CD8-positive, alpha-beta memory T cell (primary cell): ENCODE results near the gene SLC25A1. TPM values are rescaled to one million over a fixed set of nuclear protein-coding genes. Genes with fewer than 3 reads are reported as not detected.
A peak's percentile ranks its signal among the peaks of the same experiment; 100 is the strongest.

ENCODE experiments used
- CTCF ChIA-PET: fragments of 350-600 bp; sonication (Branson Sonifier 250); formaldehyde crosslinking; loops from one replicate; lab custom pipeline; 2021; ENCODE audit warnings: antibody characterized with exemption; lab: Charles Lee
- POLR2A ChIA-PET: fragments of 350-600 bp; sonication (Branson Sonifier 250); formaldehyde crosslinking; loops from one replicate; lab custom pipeline; 2021; ENCODE audit warnings: antibody characterized with exemption; lab: Charles Lee
- DNase-seq, 5 donors: peaks; one replicate each; pipeline versions ENCODE4 v3.0.0 to v3.0.0-alpha.2; 2020 to 2022; ENCODE audit warnings: mixed read lengths in 1 of 5
- H3K27ac ChIP-seq: one replicate; pipeline ENCODE4 v1.7.0; 2013; ENCODE audit warnings: low read depth, mild to moderate bottlenecking, low read length, moderate library complexity
- H3K27me3 ChIP-seq: 2 replicates; pipeline ENCODE4 v1.7.0; 2013; ENCODE audit warnings: low read length, mild to moderate bottlenecking; ENCODE audit not compliant: insufficient read depth, poor library complexity, severe bottlenecking
- H3K36me3 ChIP-seq: 2 replicates; pipeline ENCODE4 v1.7.0; 2013; ENCODE audit warnings: mild to moderate bottlenecking, low read length, moderate library complexity; ENCODE audit not compliant: insufficient read depth
- H3K4me1 ChIP-seq: 2 replicates; pipeline ENCODE4 v1.7.0; 2013; ENCODE audit warnings: mild to moderate bottlenecking, low read length, moderate library complexity; ENCODE audit not compliant: insufficient read depth
- H3K4me3 ChIP-seq: 2 replicates; pipeline ENCODE4 v1.7.0; 2013; ENCODE audit warnings: mild to moderate bottlenecking, low read length
- H3K9me3 ChIP-seq: 2 replicates; pipeline ENCODE4 v1.7.0; 2013; ENCODE audit warnings: mild to moderate bottlenecking, low read length
- H3K27ac Mint-ChIP-seq, 8 donors: one replicate each; pipeline ENCODE4 v1.8.0; 2020 to 2021; ENCODE audit warnings: mixed read lengths in 8 of 8, mild to moderate bottlenecking in 6 of 8, inconsistent platforms in 3 of 8, moderate library complexity in 3 of 8
- H3K27me3 Mint-ChIP-seq, 2 donors: one replicate each; pipeline ENCODE4 v1.8.0; 2020 to 2021; ENCODE audit warnings: mixed read lengths in 2 of 2, mild to moderate bottlenecking in 1 of 2, moderate library complexity in 1 of 2
- H3K36me3 Mint-ChIP-seq, 3 donors: one replicate each; pipeline ENCODE4 v1.8.0; 2020 to 2021; ENCODE audit warnings: mixed read lengths in 3 of 3, inconsistent platforms in 1 of 3, mild to moderate bottlenecking in 1 of 3
- H3K4me1 Mint-ChIP-seq, 3 donors: one replicate each; pipeline ENCODE4 v1.8.0; 2020 to 2021; ENCODE audit warnings: mixed read lengths in 3 of 3, inconsistent platforms in 1 of 3, mild to moderate bottlenecking in 1 of 3
- H3K4me3 Mint-ChIP-seq, 7 donors: one replicate each; pipeline ENCODE4 v1.8.0; 2020 to 2021; ENCODE audit warnings: mixed read lengths in 7 of 7, mild to moderate bottlenecking in 6 of 7, moderate library complexity in 4 of 7, inconsistent platforms in 2 of 7
- H3K9me3 Mint-ChIP-seq, 5 donors: one replicate each; pipeline ENCODE4 v1.8.0; 2020 to 2022; ENCODE audit warnings: mixed read lengths in 5 of 5, mild to moderate bottlenecking in 3 of 5, moderate library complexity in 2 of 5, inconsistent platforms in 1 of 5
- polyA plus RNA-seq: library from polyadenylated mRNA; unstranded; fragments of 300-500 nt; fragmentation: Illumina TruSeq; gene quantifications from one replicate; pipeline ENCODE4 v1.2.3, GENCODE V29; 2021
- total RNA-seq, 2 experiments: library from RNA; stranded (reverse); gene quantifications; one replicate each; pipeline ENCODE4 v1.2.3, GENCODE V29; 2021

SLC25A1 gene
- total and polyA plus RNA-seq, 3 experiments from 2014 or later = 42.4 to 69.9 (median 44.7) TPM

- Histone ChIP-seq H3K9me3 (no peaks in the 10 kb centered on the region), H3K4me1 (peaks cover 28% of the 10 kb centered on the region), H3K27me3 (no peaks in the 10 kb centered on the region), H3K27ac (peak overlapping the region; percentile 87), H3K4me3 (peak overlapping the region; percentile 61), H3K36me3 (peaks cover 5% of the 10 kb centered on the region)
- Mint-ChIP-seq H3K9me3 (no peaks in the 10 kb centered on the region), H3K4me1 (peaks cover 16 to 42% (median 17%) of the 10 kb centered on the region in 3 donors), H3K4me3 (peak overlapping the region; percentile 30 to 83 (median 68)), H3K27me3 (no peaks in the 10 kb centered on the region), H3K36me3 (peaks cover 0 to 3% (median 0%) of the 10 kb centered on the region in 3 donors), H3K27ac (peak overlapping the region in 7 of 8 donors; percentile 50 to 90 (median 79))
- ChIA-PET CTCF (interaction anchor here (1.0 kb wide), 1 partner anchor 33 kb away, joined by 3 read pairs; the partner anchor contains the start of gene ESS2), POLR2A (no interaction called here)
- no peak for DNase-seq
Measured at GRCh38 chr22:19177164-19178064, 1.1 kb downstream of the SLC25A1 start.

- POLR2A ChIA-PET = no interaction called here
- Mint-ChIP-seq H3K27me3 (no peaks in the 10 kb centered on the region), H3K9me3 (no peaks in the 10 kb centered on the region), H3K36me3 (peaks cover 0 to 5% (median 0%) of the 10 kb centered on the region in 3 donors), H3K27ac (peak overlapping the region in 5 of 8 donors; percentile 54 to 90 (median 82)), H3K4me3 (peak overlapping the region; percentile 59 to 71 (median 66)), H3K4me1 (peaks cover 16 to 40% (median 22%) of the 10 kb centered on the region in 3 donors)
- Histone ChIP-seq H3K27me3 (no peaks in the 10 kb centered on the region), H3K9me3 (no peaks in the 10 kb centered on the region), H3K4me3 (no peak overlapping the region), H3K36me3 (peaks cover 5% of the 10 kb centered on the region), H3K27ac (peak overlapping the region; percentile 7), H3K4me1 (peaks cover 27% of the 10 kb centered on the region)
- no peak for DNase-seq
- CTCF ChIA-PET = no interaction called here
Measured at GRCh38 chr22:19176732-19177131, 1.8 kb downstream of the SLC25A1 start.

- ChIA-PET CTCF (no interaction called here), POLR2A (no interaction called here)
- Histone ChIP-seq H3K9me3 (no peaks in the 10 kb centered on the region), H3K27me3 (no peaks in the 10 kb centered on the region), H3K27ac (peak overlapping the region; percentile 7), H3K4me1 (peaks cover 27% of the 10 kb centered on the region), H3K36me3 (peaks cover 5% of the 10 kb centered on the region), H3K4me3 (no peak overlapping the region)
- H3K27ac Mint-ChIP-seq = peak overlapping the region in 4 of 8 donors; percentile 45 to 70 (median 60)
- DNase-seq = no peak
- peak overlapping the region; percentile 17 to 71 (median 66) for H3K4me3 Mint-ChIP-seq
- no peaks in the 10 kb centered on the region for H3K27me3 Mint-ChIP-seq
- H3K4me1 Mint-ChIP-seq = peaks cover 16 to 43% (median 22%) of the 10 kb centered on the region in 3 donors
- H3K9me3 Mint-ChIP-seq = no peaks in the 10 kb centered on the region
- peaks cover 0 to 9% (median 0%) of the 10 kb centered on the region in 3 donors for H3K36me3 Mint-ChIP-seq
Measured at GRCh38 chr22:19176175-19176643, 2.3 kb downstream of the SLC25A1 start.

- Histone ChIP-seq H3K9me3 (no peaks in the 10 kb centered on the region), H3K4me1 (peaks cover 32% of the 10 kb centered on the region), H3K27me3 (no peaks in the 10 kb centered on the region), H3K4me3 (no peak overlapping the region), H3K36me3 (peaks cover 5% of the 10 kb centered on the region), H3K27ac (no peak overlapping the region)
- no peaks in the 10 kb centered on the region for H3K9me3 Mint-ChIP-seq
- peak overlapping the region in 5 of 8 donors; percentile 14 to 82 (median 58) for H3K27ac Mint-ChIP-seq
- DNase-seq = no peak
- no peaks in the 10 kb centered on the region for H3K27me3 Mint-ChIP-seq
- H3K36me3 Mint-ChIP-seq = peaks cover 0 to 14% (median 0%) of the 10 kb centered on the region in 3 donors
- H3K4me3 Mint-ChIP-seq = peak overlapping the region; percentile 17 to 64 (median 30)
- CTCF ChIA-PET = interaction anchor here (1.5 kb wide), 1 partner anchor 31 kb away, joined by 4 read pairs; the partner anchor contains the start of gene ESS2
- peaks cover 19 to 46% (median 25%) of the 10 kb centered on the region in 3 donors for H3K4me1 Mint-ChIP-seq
- POLR2A ChIA-PET = no interaction called here
Measured at GRCh38 chr22:19175602-19176174, 2.8 kb downstream of the SLC25A1 start.

- H3K36me3 Mint-ChIP-seq = peaks cover 0 to 14% (median 0%) of the 10 kb centered on the region in 3 donors
- Histone ChIP-seq H3K27me3 (peaks cover under 1% of the 10 kb centered on the region), H3K4me1 (peaks cover 37% of the 10 kb centered on the region), H3K27ac (no peak overlapping the region), H3K9me3 (no peaks in the 10 kb centered on the region), H3K36me3 (peaks cover 5% of the 10 kb centered on the region), H3K4me3 (no peak overlapping the region)
- peaks cover 3 to 4% of the 10 kb centered on the region in 2 donors for H3K27me3 Mint-ChIP-seq
- H3K4me1 Mint-ChIP-seq = peaks cover 24 to 52% (median 29%) of the 10 kb centered on the region in 3 donors
- H3K4me3 Mint-ChIP-seq = peak overlapping the region in 2 of 7 donors; percentile 19 to 61
- POLR2A ChIA-PET = no interaction called here
- DNase-seq = no peak
- CTCF ChIA-PET = interaction anchor here (1.5 kb wide), 1 partner anchor 31 kb away, joined by 4 read pairs; the partner anchor contains the start of gene ESS2
- H3K27ac Mint-ChIP-seq = peak overlapping the region in 3 of 8 donors; percentile 5 to 60 (median 45)
- H3K9me3 Mint-ChIP-seq = no peaks in the 10 kb centered on the region
Measured at GRCh38 chr22:19175026-19175601, 3.4 kb downstream of the SLC25A1 start.

GRCh38 chr22:19174106-19175025 is 4.2 kb downstream of the SLC25A1 start:
- H3K27me3 Mint-ChIP-seq = peaks cover 3 to 7% of the 10 kb centered on the region in 2 donors
- H3K27ac Mint-ChIP-seq = peak overlapping the region in 3 of 8 donors; percentile 1 to 94 (median 71)
- peaks cover 5% of the 10 kb centered on the region for H3K36me3 ChIP-seq
- H3K4me3 Mint-ChIP-seq = peak overlapping the region in 2 of 7 donors; percentile 32 to 94
- H3K4me1 Mint-ChIP-seq = peaks cover 24 to 53% (median 28%) of the 10 kb centered on the region in 3 donors
- no peak for DNase-seq
- peaks cover 0 to 14% (median 0%) of the 10 kb centered on the region in 3 donors for H3K36me3 Mint-ChIP-seq
- peaks cover 40% of the 10 kb centered on the region for H3K4me1 ChIP-seq
- no peak overlapping the region for H3K27ac ChIP-seq
- CTCF ChIA-PET = interaction anchor here (1.5 kb wide), 1 partner anchor 30 kb away, joined by 4 read pairs; the partner anchor contains the start of gene ESS2
- no peaks in the 10 kb centered on the region for H3K9me3 Mint-ChIP-seq
- POLR2A ChIA-PET = no interaction called here
- no peak overlapping the region for H3K4me3 ChIP-seq
- H3K9me3 ChIP-seq = no peaks in the 10 kb centered on the region
- H3K27me3 ChIP-seq = peaks cover 8% of the 10 kb centered on the region
